Aorta (tissue), 5 donors: ENCODE data around the gene SLC9A9. TPM values are rescaled to one million over a fixed set of nuclear protein-coding genes. Genes with fewer than 3 reads are reported as not detected.
A peak's percentile ranks its signal among the peaks of the same experiment; 100 is the strongest.

ENCODE experiments used
- ATAC-seq: fragments of 200-7000 bp; cut with Tn5 transposase; one replicate; pipeline ENCODE4 v1.9.1; 2022; ENCODE audit warnings: moderate library complexity; ENCODE audit not compliant: low FRiP score
- DNase-seq, 2 donors: peaks; one replicate each; pipeline ENCODE4 v3.0.0-alpha.2; 2020
- H3K27ac ChIP-seq, 2 donors: one replicate each; pipeline ENCODE4 v1.5.1; 2013; ENCODE audit warnings: low read length in 2 of 2, mild to moderate bottlenecking in 2 of 2, moderate library complexity in 2 of 2, control low read depth in 1 of 2, inconsistent platforms in 1 of 2, low read depth in 1 of 2
- H3K27me3 ChIP-seq, 2 donors: one replicate each; pipeline ENCODE4 v1.6.1; 2013; ENCODE audit warnings: control low read depth in 1 of 2, low read length in 1 of 2, mild to moderate bottlenecking in 1 of 2, moderate library complexity in 1 of 2; ENCODE audit not compliant: insufficient read depth in 2 of 2, control insufficient read depth in 1 of 2
- H3K36me3 ChIP-seq, 2 donors: one replicate each; pipeline ENCODE4 v1.6.1; 2013; ENCODE audit warnings: control low read depth in 1 of 2, low read length in 1 of 2, mild to moderate bottlenecking in 1 of 2; ENCODE audit not compliant: insufficient read depth in 2 of 2, control insufficient read depth in 1 of 2
- H3K4me1 ChIP-seq, 2 donors: one replicate each; pipeline ENCODE4 v1.6.1; 2013; ENCODE audit warnings: low read length in 2 of 2, control low read depth in 1 of 2, mild to moderate bottlenecking in 1 of 2, moderate library complexity in 1 of 2; ENCODE audit not compliant: insufficient read depth in 2 of 2, control insufficient read depth in 1 of 2
- H3K4me3 ChIP-seq, 2 donors: one replicate each; pipeline ENCODE4 v1.5.1; 2013; ENCODE audit warnings: low read length in 2 of 2, control low read depth in 1 of 2, mild to moderate bottlenecking in 1 of 2
- H3K9me3 ChIP-seq: one replicate; pipeline ENCODE4 v1.6.1; 2013; ENCODE audit warnings: mild to moderate bottlenecking, low read length; ENCODE audit not compliant: control insufficient read depth
- WGBS, 2 donors: extraction: QIAGEN DNeasy Blood & Tissue Kit; methylation state at CpG; one replicate each; pipeline ENCODE4 v1.1.7; 2013; 5-methylcytosine and 5-hydroxymethylcytosine counted together
- intact Hi-C, 2 donors: fragments of 100-400 bp; cut with DNase I; formaldehyde crosslinking; loops; one replicate each; pipeline versions ENCODE4 v1.14.2 to v1.15.0; 2022
- polyA plus RNA-seq, 2 donors: library from polyadenylated mRNA; stranded (reverse); fragments of 200-250 nt; gene quantifications; one replicate each; pipeline ENCODE4 v1.2.3, GENCODE V29; 2013
- total RNA-seq, 2 donors: library from RNA; stranded (reverse); fragmentation: NEBNext Ultra II Directional; extraction: Animal tissue kit (Norgen Biotek cat#: 25700); gene quantifications; one replicate each; pipeline ENCODE4 v1.2.1, GENCODE V29; 2021
- donor health status: healthy with polysubstance abuse.
- donor health status: Bipolar disorder and iron deficiency.
- donor health status: DM: no; HTN: no; CAD: no.
- donor health status: DM: no; HTN: no; CAD: no.
- donor health status: DM: yes; HTN: yes; CAD: no.

SLC9A9 gene
- total and polyA plus RNA-seq, 4 donors = 7.3 to 45.8 (median 12.5) TPM

GRCh38 chr3:143831994-143832393 is 16.3 kb downstream of the SLC9A9 start:
- intact Hi-C loops = no loop called here
- DNase-seq (no peak), ATAC-seq (no peak)
- Histone ChIP-seq H3K27me3 (no peaks in the 10 kb centered on the region), H3K27ac (no peak overlapping the region), H3K9me3 (no peaks in the 10 kb centered on the region), H3K4me3 (no peak overlapping the region), H3K36me3 (no peaks in the 10 kb centered on the region), H3K4me1 (no peaks in the 10 kb centered on the region)
- WGBS, 2 donors = 83% methylated on average over 1 of the region's 1 CpG

DNA sequence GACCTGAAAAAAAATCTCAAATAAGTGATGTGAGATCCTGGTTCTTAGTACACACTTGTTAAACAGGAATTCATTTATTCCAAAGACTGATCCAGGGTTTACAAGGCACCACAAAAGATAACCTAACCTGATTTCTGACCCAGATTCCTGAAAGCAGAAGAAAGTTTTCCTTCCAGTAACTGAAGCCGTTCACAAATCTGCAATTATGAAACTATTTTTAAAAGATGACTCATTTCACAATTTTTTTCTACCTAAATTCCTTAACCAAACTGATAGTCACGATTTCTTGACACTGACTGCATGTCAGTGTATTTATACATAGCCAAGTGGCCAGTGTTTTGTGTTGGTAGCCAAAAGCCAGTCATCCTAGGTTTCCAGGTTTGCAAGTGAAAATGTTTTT is 17.1 kb downstream of the SLC9A9 start:
- Histone ChIP-seq H3K36me3 (no peaks in the 10 kb centered on the region), H3K27ac (no peak overlapping the region)

DNA sequence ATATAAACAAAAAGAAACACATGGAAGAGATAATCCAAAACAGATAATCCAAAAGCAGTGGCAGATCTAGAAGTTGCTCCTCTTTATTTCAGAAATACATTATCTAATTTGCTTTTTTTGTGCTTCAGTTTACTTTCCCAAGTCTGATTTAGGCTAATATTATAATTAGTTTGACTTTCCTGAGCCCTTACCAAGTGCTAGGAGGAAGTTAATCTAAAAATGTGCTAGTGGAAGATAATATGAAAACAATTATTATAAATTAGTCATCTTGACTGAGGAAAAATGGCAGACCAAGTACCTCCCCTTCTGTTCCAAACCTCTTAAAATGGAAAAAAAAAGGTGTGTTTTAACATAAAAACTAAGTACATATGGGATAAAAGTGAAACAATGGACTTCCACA is 17.5 kb downstream of the SLC9A9 start:
- Histone ChIP-seq H3K4me3 (no peak overlapping the region), H3K27ac (no peak overlapping the region), H3K9me3 (no peaks in the 10 kb centered on the region), H3K36me3 (no peaks in the 10 kb centered on the region), H3K27me3 (no peaks in the 10 kb centered on the region), H3K4me1 (no peaks in the 10 kb centered on the region)
- intact Hi-C loops = no loop called here
- ATAC-seq (no peak), DNase-seq (no peak)

More for the DNA sequence above, 17.1 kb downstream of the SLC9A9 start:
- Histone ChIP-seq H3K9me3 (no peaks in the 10 kb centered on the region), H3K27me3 (no peaks in the 10 kb centered on the region), H3K4me3 (peak overlapping the region in 1 of 2 donors; percentile 57), H3K4me1 (no peaks in the 10 kb centered on the region)
- intact Hi-C loops = no loop called here
- no peak for DNase-seq
- WGBS, 2 donors = 0 to 1% methylated on average over 2 of the region's 2 CpGs
- ATAC-seq = peak; percentile 49

DNA sequence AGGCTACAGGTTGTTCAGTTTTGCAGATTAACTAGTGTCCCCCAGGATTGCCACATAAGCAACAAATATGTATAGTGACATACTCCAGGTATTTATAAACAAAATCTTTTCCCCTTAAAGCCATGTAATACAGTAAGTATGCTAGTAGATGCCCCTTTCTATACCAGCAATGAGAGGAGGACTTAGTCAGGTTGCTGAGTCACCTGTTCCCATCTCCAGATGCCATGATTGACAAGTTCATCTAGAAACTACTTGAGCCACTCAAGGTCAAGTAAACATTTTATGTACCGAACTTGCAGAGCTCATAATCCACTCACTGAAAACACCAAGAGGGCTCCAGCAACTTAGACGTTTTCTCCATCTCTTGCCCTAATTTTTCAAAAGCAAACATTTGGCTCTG is 18.2 kb downstream of the SLC9A9 start:
- no peak overlapping the region for H3K27ac ChIP-seq
- H3K4me3 ChIP-seq = no peak overlapping the region
- WGBS, 2 donors = 80 to 82% methylated on average over 2 of the region's 2 CpGs
- H3K27me3 ChIP-seq = no peaks in the 10 kb centered on the region
- no peak for ATAC-seq
- intact Hi-C loops = no loop called here
- no peaks in the 10 kb centered on the region for H3K9me3 ChIP-seq
- no peaks in the 10 kb centered on the region for H3K4me1 ChIP-seq
- H3K36me3 ChIP-seq = no peaks in the 10 kb centered on the region
- DNase-seq = no peak

GRCh38 chr3:143827425-143827824 is 20.8 kb downstream of the SLC9A9 start:
- Histone ChIP-seq H3K4me3 (no peak overlapping the region), H3K4me1 (peaks cover 0 to 3% of the 10 kb centered on the region in 2 donors), H3K27me3 (no peaks in the 10 kb centered on the region), H3K36me3 (no peaks in the 10 kb centered on the region), H3K27ac (no peak overlapping the region), H3K9me3 (no peaks in the 10 kb centered on the region)
- ATAC-seq (no peak), DNase-seq (no peak)
- intact Hi-C loops = no loop called here
- WGBS, 2 donors = 90 to 92% methylated on average over 2 of the region's 2 CpGs

DNA sequence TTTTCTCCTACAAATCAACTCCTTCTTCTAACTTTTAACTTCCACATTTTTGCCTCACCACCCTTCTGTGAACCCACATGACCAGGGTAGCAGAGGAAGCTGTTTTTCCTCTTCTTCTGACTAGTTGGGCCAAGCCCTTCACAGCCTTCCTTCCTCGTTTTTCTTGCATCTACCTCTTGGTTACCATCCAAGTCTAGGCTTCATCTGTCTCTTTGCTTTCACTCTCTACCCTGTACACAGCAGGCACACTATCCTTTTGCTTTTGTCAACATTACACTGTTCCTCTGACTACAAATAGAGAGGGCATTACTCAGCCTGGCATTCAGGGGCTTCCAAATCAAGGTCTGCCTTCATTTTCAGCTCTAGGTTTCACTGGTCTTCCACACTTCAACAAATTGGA is 22.0 kb downstream of the SLC9A9 start:
- ATAC-seq (no peak), DNase-seq (no peak)
- no peaks in the 10 kb centered on the region for H3K9me3 ChIP-seq
- H3K4me1 ChIP-seq = peaks cover 0 to 3% of the 10 kb centered on the region in 2 donors
- 63 to 75% methylated on average over 1 of the region's 1 CpG for WGBS, 2 donors
- no peak overlapping the region for H3K4me3 ChIP-seq
- H3K27me3 ChIP-seq = no peaks in the 10 kb centered on the region
- intact Hi-C loops = no loop called here
- H3K27ac ChIP-seq = no peak overlapping the region
- no peaks in the 10 kb centered on the region for H3K36me3 ChIP-seq

GRCh38 chr3:143825513-143825912 is 22.8 kb downstream of the SLC9A9 start:
- Histone ChIP-seq H3K27me3 (no peaks in the 10 kb centered on the region), H3K36me3 (no peaks in the 10 kb centered on the region), H3K27ac (no peak overlapping the region), H3K4me1 (peaks cover 0 to 3% of the 10 kb centered on the region in 2 donors), H3K4me3 (no peak overlapping the region), H3K9me3 (no peaks in the 10 kb centered on the region)
- intact Hi-C loops = no loop called here
- DNase-seq (no peak), ATAC-seq (no peak)
- WGBS, 2 donors = 85% methylated on average over 3 of the region's 3 CpGs

DNA sequence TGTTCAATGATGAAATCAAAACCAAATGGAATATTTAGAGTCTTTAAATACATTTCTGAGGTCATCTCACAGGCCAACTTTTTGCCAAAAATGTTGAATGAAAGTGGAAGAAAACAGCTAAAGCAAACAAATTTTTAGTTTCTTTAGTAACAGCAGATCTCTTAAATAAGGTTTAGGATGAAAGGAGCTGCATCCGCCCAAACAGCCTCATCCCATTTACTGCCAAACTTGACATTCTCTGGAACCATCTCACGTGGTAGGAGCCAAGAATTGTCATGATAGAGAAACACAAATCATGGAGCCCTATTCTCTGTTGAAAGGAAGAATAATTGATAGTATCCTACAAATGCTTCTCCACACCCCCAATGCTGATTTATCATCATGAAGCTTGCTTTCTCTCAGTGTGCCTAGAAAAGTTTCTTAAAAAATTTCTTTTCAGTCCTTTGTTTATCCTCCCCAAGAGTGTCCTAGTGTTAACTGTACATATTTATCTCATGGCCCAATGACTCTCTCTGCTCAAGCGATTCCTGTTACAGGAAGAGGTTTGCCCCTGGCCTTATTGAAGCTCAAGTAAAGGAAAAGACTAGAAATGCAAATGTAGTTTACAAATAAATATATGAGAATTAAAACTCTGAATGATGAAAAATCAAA is 23.4 kb downstream of the SLC9A9 start:
- H3K27me3 ChIP-seq = no peaks in the 10 kb centered on the region
- H3K4me1 ChIP-seq = peaks cover 0 to 3% of the 10 kb centered on the region in 2 donors
- ATAC-seq (no peak), DNase-seq (no peak)
- H3K9me3 ChIP-seq = no peaks in the 10 kb centered on the region
- H3K4me3 ChIP-seq = no peak overlapping the region
- no peak overlapping the region for H3K27ac ChIP-seq
- peaks cover 0 to 1% of the 10 kb centered on the region in 2 donors for H3K36me3 ChIP-seq
- 70 to 73% methylated on average over 3 of the region's 3 CpGs for WGBS, 2 donors
- intact Hi-C loops = no loop called here

DNA sequence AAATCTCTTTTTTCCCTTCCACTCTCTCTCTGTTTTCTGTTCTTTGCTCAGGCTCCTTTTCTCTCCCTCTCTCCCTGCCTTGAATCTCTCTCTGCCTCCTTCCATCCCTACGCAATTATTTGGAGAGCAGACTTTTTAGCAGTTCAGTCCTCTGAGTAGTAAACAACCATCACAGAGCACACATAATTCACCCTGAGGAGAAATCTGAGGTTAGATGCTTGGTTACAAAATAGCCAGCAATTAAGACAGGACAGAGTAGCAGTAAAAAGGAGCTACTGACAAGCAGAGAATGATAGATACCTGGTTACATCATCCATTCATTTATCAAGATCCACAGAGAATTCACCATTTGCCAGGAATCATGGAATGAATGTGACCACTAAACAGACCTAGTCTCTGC is 25.5 kb downstream of the SLC9A9 start:
- no peaks in the 10 kb centered on the region for H3K9me3 ChIP-seq
- peaks cover 0 to 3% of the 10 kb centered on the region in 2 donors for H3K4me1 ChIP-seq
- intact Hi-C loops = no loop called here
- no peak overlapping the region for H3K4me3 ChIP-seq
- no peaks in the 10 kb centered on the region for H3K27me3 ChIP-seq
- no peak for ATAC-seq
- no peak for DNase-seq
- no peak overlapping the region for H3K27ac ChIP-seq
- 97% methylated on average over 1 of the region's 1 CpG for WGBS, 2 donors
- peaks cover 0 to 1% of the 10 kb centered on the region in 2 donors for H3K36me3 ChIP-seq
